Mucosa of stomach (tissue), 1 donor: ENCODE measurements around the gene LYG2.
"Not testable (repeated sequence)": the region's sequence is repeated elsewhere in the genome, so short reads cannot be mapped to it uniquely, and the experiment has no call there.

Source experiments
- H3K27me3 ChIP-seq: one replicate; pipeline ENCODE4 v1.7.0; 2013; ENCODE audit warnings: mild to moderate bottlenecking, low read length; ENCODE audit not compliant: control insufficient read depth, insufficient read depth
- H3K36me3 ChIP-seq: one replicate; pipeline ENCODE4 v1.7.0; 2013; ENCODE audit warnings: low read length; ENCODE audit not compliant: control insufficient read depth, insufficient read depth
- H3K4me1 ChIP-seq: one replicate; pipeline ENCODE4 v1.7.0; 2013; ENCODE audit warnings: mild to moderate bottlenecking, low read length; ENCODE audit not compliant: control insufficient read depth, insufficient read depth
- H3K4me3 ChIP-seq: one replicate; pipeline ENCODE4 v1.7.0; 2013; ENCODE audit warnings: low read length
- H3K9ac ChIP-seq: one replicate; pipeline ENCODE4 v1.7.0; 2013; ENCODE audit warnings: mild to moderate bottlenecking, low read length, moderate library complexity
- H3K9me3 ChIP-seq: one replicate; pipeline ENCODE4 v1.7.0; 2013; ENCODE audit warnings: mild to moderate bottlenecking, low read length, moderate library complexity; ENCODE audit not compliant: control insufficient read depth
- donor health status: Pancreatic carcinoma.

The LYG2 gene

DNA sequence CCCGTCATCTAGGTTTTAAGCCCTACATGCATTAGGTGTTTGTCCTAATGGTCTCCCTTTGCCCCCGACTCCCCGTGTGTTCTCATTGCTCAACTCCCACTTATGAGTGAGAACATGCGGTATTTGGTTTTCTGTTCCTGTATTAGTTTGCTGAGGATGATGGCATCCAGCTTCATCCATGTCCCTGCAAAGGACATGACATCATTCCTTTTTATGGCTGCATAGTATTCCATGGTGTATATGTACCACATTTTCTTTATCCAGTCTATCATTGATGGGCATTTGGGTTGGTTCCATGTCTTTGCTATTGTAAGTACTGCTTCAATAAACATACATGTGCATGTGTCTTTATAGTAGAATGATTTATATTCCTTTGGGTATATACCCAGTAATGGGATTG is 63.1 kb downstream of the LYG2 start:
- H3K9me3 ChIP-seq, H3K27me3 ChIP-seq, H3K36me3 ChIP-seq, H3K4me3 ChIP-seq, H3K4me1 ChIP-seq, H3K9ac ChIP-seq: not testable (repeated sequence)
